ENCODE results near the gene ADGRL1. TPM values are rescaled to one million over a fixed set of nuclear protein-coding genes. Genes with fewer than 3 reads are reported as not detected.
"Not testable (repeated sequence)": the region's sequence is repeated elsewhere in the genome, so short reads cannot be mapped to it uniquely, and the experiment has no call there.

ADGRL1 gene
- total RNA-seq (2021; ENCODE audit: unreplicated experiment) (88.6 TPM), Bru-seq, nascent RNA (percentile 68 among the genes with signal in this experiment), BruChase-seq, experiment 1, labeled RNA remaining after a 6-hour chase (percentile 87 among the genes with signal in this experiment), BruChase-seq, experiment 2, labeled RNA remaining after a 2-hour chase (percentile 85 among the genes with signal in this experiment)
- 47.2 and 54.8 TPM in 2 replicates for polyA plus RNA-seq (2012)
- long read RNA-seq, partial matches to known transcripts, result 1 of 48 reads
- long read RNA-seq, other reads (novel, unspliced or antisense), result 47 of 48 reads

DNA sequence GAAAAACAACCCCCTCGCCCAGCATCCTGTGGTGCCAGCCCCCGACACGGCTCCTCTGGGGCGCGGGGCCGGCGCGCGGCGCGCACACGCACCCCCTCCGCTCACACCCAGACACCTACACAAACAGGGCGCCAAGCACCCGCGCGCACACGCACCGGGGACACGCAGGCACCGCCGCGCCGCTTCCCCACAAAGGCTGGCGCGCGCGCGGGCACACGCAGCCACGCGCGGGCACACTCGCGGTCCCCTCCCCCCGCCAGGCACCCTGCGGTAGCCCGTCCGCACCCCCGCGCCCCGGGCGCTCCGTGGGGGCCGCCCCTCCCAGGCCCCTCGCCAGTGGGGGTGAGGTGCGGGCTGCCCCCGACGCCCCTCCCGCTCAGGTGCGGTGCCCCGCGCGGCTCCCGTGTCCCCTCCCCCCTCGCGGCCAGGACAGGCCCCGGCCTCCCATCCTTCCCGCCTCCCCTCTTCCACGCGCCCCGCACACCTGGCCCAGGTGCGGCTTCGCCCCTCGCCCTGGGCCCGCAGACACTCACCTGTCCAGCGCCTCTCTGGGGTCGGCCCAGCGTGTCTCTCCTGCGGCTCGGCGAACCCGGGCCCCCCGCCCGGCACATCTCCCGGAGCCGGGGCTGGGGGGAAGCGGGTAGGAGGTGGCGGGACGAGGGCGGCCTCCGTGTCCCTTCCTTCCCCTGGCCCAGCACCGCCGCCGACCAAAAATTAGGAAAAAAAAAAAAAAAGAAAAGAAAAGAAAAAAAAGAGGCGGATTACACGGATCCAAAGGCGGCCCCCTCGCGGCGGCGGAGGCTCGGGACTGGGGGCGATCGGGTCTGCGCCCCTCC lies at the start of gene ADGRL1:
Gene ADGRL1 (minus strand): TSS at position 718 of the 836 bp plus-strand sequence. CDS start 22,567 bp downstream, outside the sequence.
- DNase-seq (ENCODE audit: low read depth, low spot score); H3K27me3 ChIP-seq (ENCODE audit: insufficient read depth, low read length); H3K36me3 ChIP-seq (ENCODE audit: control insufficient read depth in 1 of 2, insufficient read depth in 2 of 2, low read length in 2 of 2); intact Hi-C loops (cut with micrococcal nuclease); H4K20me1 ChIP-seq (ENCODE audit: insufficient read depth); POLR2A ChIA-PET; CTCF ChIA-PET; H2AFZ ChIP-seq (ENCODE audit: low read depth, low read length, poor library complexity, severe bottlenecking); H3K9me2 ChIP-seq (ENCODE audit: insufficient read depth); BruUV-seq (replicated peaks); RAD21 ChIA-PET (ENCODE audit: low non-redundant PET in 1 of 2, low total read pairs in 2 of 2, uncharacterized antibody in 2 of 2, unreplicated experiment in 2 of 2); H3K9me3 ChIP-seq (ENCODE audit: control insufficient read depth in 1 of 2, insufficient read depth in 1 of 2, low read depth in 1 of 2, low read length in 2 of 2); ATAC-seq: not testable (repeated sequence)
- Histone ChIP-seq H3K4me3 (replicated peaks in 1 of 2; ENCODE audit: low read depth in 1 of 2, low read length in 2 of 2) (peak within 1 kb of the TSS; percentile 54 to 70), H3K79me2 (ENCODE audit: insufficient read depth, low read length) (peaks cover 52% of the 10 kb centered on the region), H3K4me1 (ENCODE audit: control insufficient read depth in 1 of 2, insufficient read depth in 2 of 2, low read length in 2 of 2) (peaks cover 7 to 35% of the 10 kb centered on the region in 2 experiments; a peak in 3 of 4 replicates), H3K4me2 (ENCODE audit: low read length) (peak within 1 kb of the TSS; percentile 85), H3K9ac (ENCODE audit: low read length) (peak within 1 kb of the TSS; percentile 80), H3K27ac (ENCODE audit: low read depth, low read length) (peak within 1 kb of the TSS; percentile 94)
- peak; percentile 41; the same call in 1 of the 2 replicates for TF ChIP-seq ZFX (IDR thresholded peaks at IDR 0.05)

DNA sequence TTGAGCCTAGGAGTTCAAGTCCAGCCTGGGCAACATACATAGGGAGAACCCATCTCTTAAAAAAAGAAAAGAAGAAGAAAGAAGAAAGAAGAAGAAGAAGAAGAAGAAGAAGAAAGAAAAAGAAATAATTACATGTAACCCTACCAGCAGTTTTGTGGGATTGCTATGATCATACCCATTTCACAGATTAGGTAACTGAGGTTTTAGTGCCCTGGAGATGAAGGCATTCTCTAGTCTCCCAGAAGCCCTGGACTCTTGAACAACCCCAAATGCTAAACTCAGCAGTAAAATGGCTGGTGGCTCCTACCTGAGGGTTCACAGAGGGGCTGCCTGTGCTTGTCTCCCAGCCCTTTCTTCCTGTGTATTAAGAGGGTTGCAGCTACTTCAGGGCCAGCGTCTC lies 49.3 kb upstream of the ADGRL1 start:
- H3K9me3 ChIP-seq (ENCODE audit: control insufficient read depth in 1 of 2, insufficient read depth in 1 of 2, low read depth in 1 of 2, low read length in 2 of 2); H4K20me1 ChIP-seq (ENCODE audit: insufficient read depth); H3K9me2 ChIP-seq (ENCODE audit: insufficient read depth); H3K4me2 ChIP-seq (ENCODE audit: low read length); intact Hi-C loops (cut with micrococcal nuclease); CTCF ChIA-PET; POLR2A ChIA-PET; H2AFZ ChIP-seq (ENCODE audit: low read depth, low read length, poor library complexity, severe bottlenecking); H3K4me3 ChIP-seq (replicated peaks in 1 of 2; ENCODE audit: low read depth in 1 of 2, low read length in 2 of 2); DNase-seq (ENCODE audit: low read depth, low spot score); H3K27me3 ChIP-seq (ENCODE audit: insufficient read depth, low read length); H3K36me3 ChIP-seq (ENCODE audit: control insufficient read depth in 1 of 2, insufficient read depth in 2 of 2, low read length in 2 of 2); H3K9ac ChIP-seq (ENCODE audit: low read length); RAD21 ChIA-PET (ENCODE audit: low non-redundant PET in 1 of 2, low total read pairs in 2 of 2, uncharacterized antibody in 2 of 2, unreplicated experiment in 2 of 2); ATAC-seq; BruUV-seq (replicated peaks); H3K79me2 ChIP-seq (ENCODE audit: insufficient read depth, low read length): not testable (repeated sequence)
- Histone ChIP-seq H3K4me1 (ENCODE audit: control insufficient read depth in 1 of 2, insufficient read depth in 2 of 2, low read length in 2 of 2) (peaks cover 6 to 16% of the 10 kb centered on the region in 2 experiments; a peak in 2 of 4 replicates), H3K27ac (ENCODE audit: low read depth, low read length) (peak overlapping the region; percentile 64; the same call in 1 of the 2 replicates)

DNA sequence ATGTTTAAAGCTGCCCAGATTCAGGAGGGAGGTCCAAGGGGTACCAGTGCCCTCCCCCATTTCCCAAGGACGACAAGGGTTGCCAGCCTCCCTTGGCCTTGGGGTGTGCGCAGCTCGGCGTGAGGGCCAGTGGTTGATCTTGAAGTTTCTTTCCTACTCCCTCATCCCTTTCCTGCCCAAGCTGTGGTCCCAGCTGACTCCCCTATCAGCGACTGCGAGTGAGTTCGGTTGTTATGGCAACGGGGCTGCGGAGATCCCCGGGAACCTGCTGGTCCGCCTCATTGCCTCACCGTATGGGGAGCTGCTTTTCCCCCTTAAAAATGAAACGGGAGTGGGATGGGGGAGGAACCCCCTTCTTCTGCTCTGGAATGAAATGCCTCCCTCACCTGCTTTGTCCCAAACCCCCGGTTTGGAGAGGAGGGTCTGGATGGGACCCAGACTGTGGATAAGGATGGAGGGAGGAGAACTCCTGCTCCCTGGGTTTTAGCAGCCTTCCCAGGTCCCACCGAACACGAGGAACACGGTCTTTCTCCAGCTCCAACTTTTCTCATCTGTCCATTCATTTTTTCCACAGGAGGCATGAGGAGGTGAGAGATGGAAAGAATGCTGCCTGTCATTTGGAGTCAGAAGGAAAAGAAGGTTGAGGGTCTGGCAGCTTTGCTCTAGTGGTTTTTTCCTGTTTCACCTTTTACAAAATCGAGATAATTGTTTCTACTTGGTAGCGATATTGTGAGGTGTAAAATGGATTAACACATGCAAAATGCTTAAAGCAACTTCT lies 48.0 kb upstream of the ADGRL1 start:
- POLR2A ChIA-PET; H3K4me3 ChIP-seq (replicated peaks in 1 of 2; ENCODE audit: low read depth in 1 of 2, low read length in 2 of 2); H3K27me3 ChIP-seq (ENCODE audit: insufficient read depth, low read length); H3K36me3 ChIP-seq (ENCODE audit: control insufficient read depth in 1 of 2, insufficient read depth in 2 of 2, low read length in 2 of 2); H3K4me2 ChIP-seq (ENCODE audit: low read length); DNase-seq (ENCODE audit: low read depth, low spot score); H3K9me3 ChIP-seq (ENCODE audit: control insufficient read depth in 1 of 2, insufficient read depth in 1 of 2, low read depth in 1 of 2, low read length in 2 of 2); H3K27ac ChIP-seq (ENCODE audit: low read depth, low read length); H3K9ac ChIP-seq (ENCODE audit: low read length); H3K79me2 ChIP-seq (ENCODE audit: insufficient read depth, low read length); H4K20me1 ChIP-seq (ENCODE audit: insufficient read depth); H2AFZ ChIP-seq (ENCODE audit: low read depth, low read length, poor library complexity, severe bottlenecking); RAD21 ChIA-PET (ENCODE audit: low non-redundant PET in 1 of 2, low total read pairs in 2 of 2, uncharacterized antibody in 2 of 2, unreplicated experiment in 2 of 2); BruUV-seq (replicated peaks); intact Hi-C loops (cut with micrococcal nuclease); H3K9me2 ChIP-seq (ENCODE audit: insufficient read depth); ATAC-seq; CTCF ChIA-PET: not testable (repeated sequence)
- H3K4me1 ChIP-seq (ENCODE audit: control insufficient read depth in 1 of 2, insufficient read depth in 2 of 2, low read length in 2 of 2), result peaks cover 6 to 21% of the 10 kb centered on the region in 2 experiments; a peak in 2 of 4 replicates

DNA sequence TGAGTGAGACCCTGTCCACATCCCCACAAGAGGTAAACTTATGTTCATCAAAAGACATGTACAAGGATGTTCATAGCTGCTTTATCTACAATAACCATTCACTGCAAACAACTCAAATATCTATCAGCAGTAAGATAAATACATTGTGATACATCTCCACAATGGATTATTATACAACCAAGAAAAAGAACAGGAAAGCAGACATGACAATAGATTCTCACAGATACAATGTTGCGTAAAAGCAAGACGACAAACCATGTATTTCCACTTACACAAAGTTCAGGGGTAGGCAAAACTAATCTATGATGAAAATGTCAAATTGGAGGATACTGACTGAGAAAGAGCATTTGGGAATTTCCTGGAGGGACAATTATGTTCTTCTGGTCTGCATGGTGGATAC lies 46.2 kb upstream of the ADGRL1 start:
- CTCF ChIA-PET, result not testable (repeated sequence)

More for the DNA sequence above, 46.2 kb upstream of the ADGRL1 start:
- H4K20me1 ChIP-seq (ENCODE audit: insufficient read depth); DNase-seq (ENCODE audit: low read depth, low spot score); RAD21 ChIA-PET (ENCODE audit: low non-redundant PET in 1 of 2, low total read pairs in 2 of 2, uncharacterized antibody in 2 of 2, unreplicated experiment in 2 of 2); H3K36me3 ChIP-seq (ENCODE audit: control insufficient read depth in 1 of 2, insufficient read depth in 2 of 2, low read length in 2 of 2); ATAC-seq; H2AFZ ChIP-seq (ENCODE audit: low read depth, low read length, poor library complexity, severe bottlenecking); H3K27me3 ChIP-seq (ENCODE audit: insufficient read depth, low read length); H3K79me2 ChIP-seq (ENCODE audit: insufficient read depth, low read length); POLR2A ChIA-PET; intact Hi-C loops (cut with micrococcal nuclease); H3K4me2 ChIP-seq (ENCODE audit: low read length); H3K9me2 ChIP-seq (ENCODE audit: insufficient read depth); H3K4me3 ChIP-seq (replicated peaks in 1 of 2; ENCODE audit: low read depth in 1 of 2, low read length in 2 of 2); BruUV-seq (replicated peaks); H3K9me3 ChIP-seq (ENCODE audit: control insufficient read depth in 1 of 2, insufficient read depth in 1 of 2, low read depth in 1 of 2, low read length in 2 of 2); H3K9ac ChIP-seq (ENCODE audit: low read length); H3K27ac ChIP-seq (ENCODE audit: low read depth, low read length): not testable (repeated sequence)
- peaks cover 12 to 31% of the 10 kb centered on the region in 2 experiments; a peak in 3 of 4 replicates for H3K4me1 ChIP-seq (ENCODE audit: control insufficient read depth in 1 of 2, insufficient read depth in 2 of 2, low read length in 2 of 2)
